Measurements from ENCODE around the gene CCDC60.

DNA sequence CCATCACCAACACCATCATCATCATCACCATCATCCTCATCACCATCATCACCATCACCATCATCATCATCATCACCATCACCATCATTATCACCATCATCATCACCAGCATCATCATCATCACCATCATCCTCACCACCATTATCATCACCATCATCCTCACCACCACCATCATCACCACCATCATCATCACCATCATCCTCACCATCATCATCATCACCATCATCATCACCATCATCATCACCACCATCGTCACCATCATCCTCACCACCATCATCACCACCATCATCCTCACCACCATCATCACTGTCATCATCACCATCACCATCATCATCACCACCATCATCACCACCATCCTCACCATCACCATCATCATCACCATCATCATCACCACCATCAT is 146.0 kb downstream of the CCDC60 start:
- TF ChIP-seq, protein P1, sequence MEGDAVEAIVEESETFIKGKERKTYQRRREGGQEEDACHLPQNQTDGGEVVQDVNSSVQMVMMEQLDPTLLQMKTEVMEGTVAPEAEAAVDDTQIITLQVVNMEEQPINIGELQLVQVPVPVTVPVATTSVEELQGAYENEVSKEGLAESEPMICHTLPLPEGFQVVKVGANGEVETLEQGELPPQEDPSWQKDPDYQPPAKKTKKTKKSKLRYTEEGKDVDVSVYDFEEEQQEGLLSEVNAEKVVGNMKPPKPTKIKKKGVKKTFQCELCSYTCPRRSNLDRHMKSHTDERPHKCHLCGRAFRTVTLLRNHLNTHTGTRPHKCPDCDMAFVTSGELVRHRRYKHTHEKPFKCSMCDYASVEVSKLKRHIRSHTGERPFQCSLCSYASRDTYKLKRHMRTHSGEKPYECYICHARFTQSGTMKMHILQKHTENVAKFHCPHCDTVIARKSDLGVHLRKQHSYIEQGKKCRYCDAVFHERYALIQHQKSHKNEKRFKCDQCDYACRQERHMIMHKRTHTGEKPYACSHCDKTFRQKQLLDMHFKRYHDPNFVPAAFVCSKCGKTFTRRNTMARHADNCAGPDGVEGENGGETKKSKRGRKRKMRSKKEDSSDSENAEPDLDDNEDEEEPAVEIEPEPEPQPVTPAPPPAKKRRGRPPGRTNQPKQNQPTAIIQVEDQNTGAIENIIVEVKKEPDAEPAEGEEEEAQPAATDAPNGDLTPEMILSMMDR (IDR thresholded peaks at IDR 0.05): no peak
- no peak for TF ChIP-seq POLR2A (IDR thresholded peaks at IDR 0.05)

All from breast epithelium (tissue), 3 donors.